Keratinocyte (primary cell): ENCODE data around the gene SMAD9. TPM values are rescaled to one million over a fixed set of nuclear protein-coding genes. Genes with fewer than 3 reads are reported as not detected.

Experiments
- DNase-seq: peaks from one replicate; pipeline ENCODE4 v3.0.0-alpha.2; 2011; ENCODE audit warnings: low read depth, missing footprints, low spot score
- FAIRE-seq: peaks from 2 replicates; lab custom pipeline; 2011; peaks lifted over from hg19 to GRCh38; lab: Jason Lieb, UNC
- H2AFZ ChIP-seq: 2 replicates; pipeline ENCODE4 v1.6.0; 2012; ENCODE audit warnings: low read length, control low read depth, inconsistent platforms; ENCODE audit not compliant: control insufficient read depth
- H3K27ac ChIP-seq: 2 replicates; pipeline ENCODE4 v1.5.1; 2011; ENCODE audit warnings: low read length; ENCODE audit not compliant: control insufficient read depth, insufficient read depth
- H3K27me3 ChIP-seq: 3 replicates; pipeline ENCODE4 v1.6.0; 2011; ENCODE audit warnings: low read length; ENCODE audit not compliant: control insufficient read depth, insufficient read depth; ENCODE audit errors: extremely low read depth
- H3K36me3 ChIP-seq, 2 experiments: 2 replicates in 1 of 2; 3 replicates in 1 of 2; pipeline ENCODE4 v1.5.1; 2011; ENCODE audit warnings: low read length in 2 of 2, mild to moderate bottlenecking in 1 of 2; ENCODE audit not compliant: control insufficient read depth in 2 of 2, insufficient read depth in 2 of 2; ENCODE audit errors: extremely low read depth in 1 of 2
- H3K4me1 ChIP-seq: 3 replicates; pipeline ENCODE4 v1.5.1; 2011; ENCODE audit warnings: low read length; ENCODE audit not compliant: control insufficient read depth, insufficient read depth; ENCODE audit errors: extremely low read depth
- H3K4me2 ChIP-seq: 3 replicates; pipeline ENCODE4 v1.6.0; 2011; ENCODE audit warnings: low read depth, low read length; ENCODE audit not compliant: control insufficient read depth, insufficient read depth; ENCODE audit errors: extremely low read depth
- H3K4me3 ChIP-seq, 3 experiments: fragments of 200-600 bp in 1 of 3; sonication (generic) in 1 of 3; 2 replicates in 2 of 3; 3 replicates in 1 of 3; pipeline ENCODE4 v1.5.1; 2011 to 2016; ENCODE audit warnings: low read length in 3 of 3, mild to moderate bottlenecking in 3 of 3, control low read depth in 2 of 3, inconsistent platforms in 1 of 3, low read depth in 1 of 3, mixed read lengths in 1 of 3, mixed run types in 1 of 3, moderate library complexity in 1 of 3; ENCODE audit not compliant: control insufficient read depth in 2 of 3, insufficient read depth in 2 of 3; ENCODE audit errors: extremely low read depth in 1 of 3
- H3K79me2 ChIP-seq: 2 replicates; pipeline ENCODE4 v1.6.0; 2012; ENCODE audit warnings: low read length; ENCODE audit not compliant: control insufficient read depth, insufficient read depth
- H3K9ac ChIP-seq: 3 replicates; pipeline ENCODE4 v1.6.0; 2011; ENCODE audit warnings: low read length; ENCODE audit not compliant: control insufficient read depth, insufficient read depth; ENCODE audit errors: extremely low read depth
- H3K9me1 ChIP-seq: 3 replicates; pipeline ENCODE4 v1.6.0; 2011; ENCODE audit warnings: low read length; ENCODE audit not compliant: control insufficient read depth, insufficient read depth; ENCODE audit errors: extremely low read depth
- H3K9me3 ChIP-seq: 2 replicates; pipeline ENCODE4 v1.5.1; 2012; ENCODE audit warnings: low read depth, low read length; ENCODE audit not compliant: control insufficient read depth
- H4K20me1 ChIP-seq: 3 replicates; pipeline ENCODE4 v1.6.0; 2011; ENCODE audit warnings: low read length; ENCODE audit not compliant: control insufficient read depth, insufficient read depth; ENCODE audit errors: extremely low read depth
- EZH2 ChIP-seq: IDR thresholded peaks from one replicate; pipeline ENCODE4 v1.6.1; 2012; ENCODE audit warnings: inconsistent platforms, mild to moderate bottlenecking, low read length, moderate library complexity
- dilution Hi-C: fragments of 300-500 bp; cut with MboI; formaldehyde crosslinking; loops from one replicate; pipeline ENCODE4 v1.7.0; 2020; ENCODE audit warnings: low sequenced_read_pairs; ENCODE audit not compliant: extremely low pct_ligation_motif_present
- polyA plus RNA-seq, 5 experiments: library from polyadenylated mRNA; depleted of rRNA in 3 of 5; stranded (reverse) in 3 of 5; stranded (forward) in 1 of 5; unstranded in 1 of 5; fragments of >200 nt; gene quantifications; 1 replicate in 1 of 5; 2 replicates in 3 of 5; 3 replicates in 1 of 5; pipeline versions ENCODE4 v1.2.1 to v1.2.3, GENCODE V29; 2011 to 2012; ENCODE audit warnings: missing spikeins in 2 of 5, low read depth in 1 of 5, low replicate concordance in 1 of 5
- TF ChIP-seq, protein P1 (sequence below), 3 experiments: IDR thresholded peaks in 1 of 3; conservative IDR thresholded peaks in 1 of 3; optimal IDR thresholded peaks in 1 of 3; 2 replicates in 2 of 3; 3 replicates in 1 of 3; pipeline versions ENCODE3 to v1.5.1; 2011; ENCODE audit warnings: low read length in 3 of 3, mild to moderate bottlenecking in 3 of 3, moderate library complexity in 2 of 3, control low read depth in 1 of 3, inconsistent platforms in 1 of 3; ENCODE audit not compliant: insufficient read depth in 2 of 3; ENCODE audit errors: extremely low read depth in 1 of 3

SMAD9 gene
- polyA plus RNA-seq, 1 donor (not counting 4 experiments of a cell fraction or from before 2014, with no cell fraction given), result 0.10 TPM

DNA sequence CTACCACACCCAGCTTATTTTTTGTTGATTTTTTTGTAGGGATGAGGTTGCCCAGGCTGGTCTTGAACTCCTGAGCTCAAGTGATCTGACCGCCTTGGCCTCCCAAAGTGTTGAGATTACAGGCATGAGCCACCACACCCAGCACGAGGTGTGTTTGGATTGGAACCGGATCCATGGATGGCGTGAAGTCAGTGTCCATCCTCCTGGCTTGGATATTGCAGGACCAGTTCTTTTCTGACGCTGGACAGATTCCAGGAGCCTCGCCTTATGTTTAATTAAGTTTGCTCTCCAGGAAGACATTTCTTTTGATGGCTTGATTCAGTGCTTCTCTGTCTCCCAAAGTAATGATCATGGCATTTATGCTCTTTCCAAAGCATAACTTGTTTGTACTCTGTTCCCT lies 115.5 kb downstream of the SMAD9 start:
- H4K20me1 ChIP-seq, result no peaks in the 10 kb centered on the region
- TF ChIP-seq, protein P1, sequence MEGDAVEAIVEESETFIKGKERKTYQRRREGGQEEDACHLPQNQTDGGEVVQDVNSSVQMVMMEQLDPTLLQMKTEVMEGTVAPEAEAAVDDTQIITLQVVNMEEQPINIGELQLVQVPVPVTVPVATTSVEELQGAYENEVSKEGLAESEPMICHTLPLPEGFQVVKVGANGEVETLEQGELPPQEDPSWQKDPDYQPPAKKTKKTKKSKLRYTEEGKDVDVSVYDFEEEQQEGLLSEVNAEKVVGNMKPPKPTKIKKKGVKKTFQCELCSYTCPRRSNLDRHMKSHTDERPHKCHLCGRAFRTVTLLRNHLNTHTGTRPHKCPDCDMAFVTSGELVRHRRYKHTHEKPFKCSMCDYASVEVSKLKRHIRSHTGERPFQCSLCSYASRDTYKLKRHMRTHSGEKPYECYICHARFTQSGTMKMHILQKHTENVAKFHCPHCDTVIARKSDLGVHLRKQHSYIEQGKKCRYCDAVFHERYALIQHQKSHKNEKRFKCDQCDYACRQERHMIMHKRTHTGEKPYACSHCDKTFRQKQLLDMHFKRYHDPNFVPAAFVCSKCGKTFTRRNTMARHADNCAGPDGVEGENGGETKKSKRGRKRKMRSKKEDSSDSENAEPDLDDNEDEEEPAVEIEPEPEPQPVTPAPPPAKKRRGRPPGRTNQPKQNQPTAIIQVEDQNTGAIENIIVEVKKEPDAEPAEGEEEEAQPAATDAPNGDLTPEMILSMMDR (optimal IDR thresholded peaks at IDR 0.05 in 1 of 3, IDR thresholded peaks at IDR 0.05 in 1 of 3, conservative IDR thresholded peaks at IDR 0.05 in 1 of 3; ENCODE audit: extremely low read depth in 1 of 3, insufficient read depth in 2 of 3, low read length in 3 of 3), result no peak
- TF ChIP-seq EZH2, result no peak
- H3K9ac ChIP-seq, result no peak overlapping the region
- no peaks in the 10 kb centered on the region for H3K79me2 ChIP-seq
- H2AFZ ChIP-seq, result no peak overlapping the region
- FAIRE-seq (no peak), DNase-seq (no peak)
- no peaks in the 10 kb centered on the region for H3K27me3 ChIP-seq
- H3K4me1 ChIP-seq, result no peaks in the 10 kb centered on the region
- dilution Hi-C loops, result no loop called here
- no peak overlapping the region for H3K4me2 ChIP-seq
- no peak overlapping the region for H3K4me3 ChIP-seq
- no peaks in the 10 kb centered on the region for H3K36me3 ChIP-seq
- no peaks in the 10 kb centered on the region for H3K9me1 ChIP-seq
- H3K27ac ChIP-seq, result no peak overlapping the region
- no peaks in the 10 kb centered on the region for H3K9me3 ChIP-seq

DNA sequence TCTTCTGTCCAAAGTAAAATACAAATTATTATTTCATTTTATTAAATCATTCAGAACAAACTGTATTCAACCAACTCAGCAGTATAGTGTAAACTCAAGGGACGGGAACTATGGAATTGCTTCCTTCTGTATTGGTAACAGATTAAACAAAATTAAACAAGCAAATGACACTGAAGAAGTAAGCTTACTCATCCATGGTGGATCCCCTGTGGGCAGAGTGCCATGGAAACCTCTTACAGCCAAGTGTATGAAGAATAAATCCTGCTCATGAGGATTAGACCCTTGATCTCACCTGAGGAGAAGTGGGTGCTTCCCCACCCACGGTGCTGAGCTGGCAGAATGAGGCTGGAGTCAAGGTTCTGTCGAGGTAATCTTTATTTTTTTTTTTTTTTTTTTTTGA lies 119.0 kb downstream of the SMAD9 start:
- no peak overlapping the region for H3K9ac ChIP-seq
- H3K9me1 ChIP-seq, result no peaks in the 10 kb centered on the region
- FAIRE-seq (no peak), DNase-seq (no peak)
- no peak overlapping the region for H3K27ac ChIP-seq
- H3K4me3 ChIP-seq, result no peak overlapping the region
- no peaks in the 10 kb centered on the region for H3K27me3 ChIP-seq
- TF ChIP-seq, protein P1 (optimal IDR thresholded peaks at IDR 0.05 in 1 of 3, IDR thresholded peaks at IDR 0.05 in 1 of 3, conservative IDR thresholded peaks at IDR 0.05 in 1 of 3; ENCODE audit: extremely low read depth in 1 of 3, insufficient read depth in 2 of 3, low read length in 3 of 3), result no peak
- TF ChIP-seq EZH2, result no peak
- H3K36me3 ChIP-seq, result no peaks in the 10 kb centered on the region
- no peaks in the 10 kb centered on the region for H3K9me3 ChIP-seq
- H4K20me1 ChIP-seq, result no peaks in the 10 kb centered on the region
- no peaks in the 10 kb centered on the region for H3K79me2 ChIP-seq
- H3K4me1 ChIP-seq, result no peaks in the 10 kb centered on the region
- dilution Hi-C loops, result no loop called here
- no peak overlapping the region for H2AFZ ChIP-seq
- H3K4me2 ChIP-seq, result no peak overlapping the region
